ENCODE results near the gene GPT2. TPM values are rescaled to one million over a fixed set of nuclear protein-coding genes. Genes with fewer than 3 reads are reported as not detected.
A peak's percentile ranks its signal among the peaks of the same experiment; 100 is the strongest.

Gene GPT2
- total RNA-seq, 4 donors from 2014 or later: 13.5 to 112 (median 55.7) TPM

DNA sequence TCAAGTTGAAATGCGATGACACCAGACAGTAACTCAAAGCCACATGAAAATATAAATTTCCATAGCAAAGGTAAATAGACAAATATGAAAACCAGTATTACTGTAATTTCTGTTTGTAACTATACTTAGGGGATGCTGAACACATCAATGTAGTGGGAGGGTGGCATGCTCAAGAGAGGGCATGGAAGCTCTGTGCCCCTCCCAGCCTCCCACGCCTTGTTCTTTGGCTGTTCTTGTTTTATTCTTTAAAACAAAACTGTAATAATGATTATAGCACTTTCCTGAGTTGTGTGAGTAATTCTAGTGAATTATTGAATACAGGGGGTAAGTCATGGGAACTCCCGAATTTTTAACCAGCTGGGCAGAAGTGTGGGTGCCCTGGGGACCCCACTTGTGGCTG is 11.0 kb upstream of the GPT2 start:
- DNase-seq (no peak), ATAC-seq (no peak)
- Histone ChIP-seq H3K4me1 (no peaks in the 10 kb centered on the region), H3K36me3 (no peaks in the 10 kb centered on the region), H3K27me3 (no peaks in the 10 kb centered on the region), H3K27ac (no peak overlapping the region), H3K9me3 (no peaks in the 10 kb centered on the region), H3K4me3 (no peak overlapping the region)
- intact Hi-C loops (cut with DNase I; ENCODE audit: low total_unique reads): no loop called here
- TF ChIP-seq, protein P1, sequence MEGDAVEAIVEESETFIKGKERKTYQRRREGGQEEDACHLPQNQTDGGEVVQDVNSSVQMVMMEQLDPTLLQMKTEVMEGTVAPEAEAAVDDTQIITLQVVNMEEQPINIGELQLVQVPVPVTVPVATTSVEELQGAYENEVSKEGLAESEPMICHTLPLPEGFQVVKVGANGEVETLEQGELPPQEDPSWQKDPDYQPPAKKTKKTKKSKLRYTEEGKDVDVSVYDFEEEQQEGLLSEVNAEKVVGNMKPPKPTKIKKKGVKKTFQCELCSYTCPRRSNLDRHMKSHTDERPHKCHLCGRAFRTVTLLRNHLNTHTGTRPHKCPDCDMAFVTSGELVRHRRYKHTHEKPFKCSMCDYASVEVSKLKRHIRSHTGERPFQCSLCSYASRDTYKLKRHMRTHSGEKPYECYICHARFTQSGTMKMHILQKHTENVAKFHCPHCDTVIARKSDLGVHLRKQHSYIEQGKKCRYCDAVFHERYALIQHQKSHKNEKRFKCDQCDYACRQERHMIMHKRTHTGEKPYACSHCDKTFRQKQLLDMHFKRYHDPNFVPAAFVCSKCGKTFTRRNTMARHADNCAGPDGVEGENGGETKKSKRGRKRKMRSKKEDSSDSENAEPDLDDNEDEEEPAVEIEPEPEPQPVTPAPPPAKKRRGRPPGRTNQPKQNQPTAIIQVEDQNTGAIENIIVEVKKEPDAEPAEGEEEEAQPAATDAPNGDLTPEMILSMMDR (IDR thresholded peaks at IDR 0.05 in 4 of 5, conservative IDR thresholded peaks at IDR 0.05 in 1 of 5): no peak
- TF ChIP-seq POLR2A (IDR thresholded peaks at IDR 0.05): no peak
- in situ Hi-C loops (cut with MboI; ENCODE audit: low sequenced_read_pairs in 4 of 4): no loop called here

DNA sequence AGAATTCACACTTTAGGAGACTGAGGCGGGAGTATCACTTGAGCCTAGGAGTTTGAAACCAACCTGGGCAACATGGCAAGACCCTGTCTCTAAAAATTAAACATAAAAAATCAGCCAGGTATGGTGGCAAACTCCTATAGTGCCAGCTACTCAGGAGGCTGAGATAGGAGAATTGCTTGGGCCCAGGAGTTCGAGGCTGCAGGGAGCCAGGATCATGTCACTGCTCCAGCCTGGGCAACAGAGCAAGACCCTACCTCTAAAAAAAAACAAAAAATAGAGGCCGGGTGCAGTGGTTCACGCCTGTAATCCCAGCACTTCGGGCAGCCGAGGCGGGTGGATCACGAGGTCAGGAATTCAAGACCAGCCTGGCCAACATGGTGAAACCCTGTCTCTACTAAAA is 8.9 kb upstream of the GPT2 start:
- no peak for ATAC-seq

DNA sequence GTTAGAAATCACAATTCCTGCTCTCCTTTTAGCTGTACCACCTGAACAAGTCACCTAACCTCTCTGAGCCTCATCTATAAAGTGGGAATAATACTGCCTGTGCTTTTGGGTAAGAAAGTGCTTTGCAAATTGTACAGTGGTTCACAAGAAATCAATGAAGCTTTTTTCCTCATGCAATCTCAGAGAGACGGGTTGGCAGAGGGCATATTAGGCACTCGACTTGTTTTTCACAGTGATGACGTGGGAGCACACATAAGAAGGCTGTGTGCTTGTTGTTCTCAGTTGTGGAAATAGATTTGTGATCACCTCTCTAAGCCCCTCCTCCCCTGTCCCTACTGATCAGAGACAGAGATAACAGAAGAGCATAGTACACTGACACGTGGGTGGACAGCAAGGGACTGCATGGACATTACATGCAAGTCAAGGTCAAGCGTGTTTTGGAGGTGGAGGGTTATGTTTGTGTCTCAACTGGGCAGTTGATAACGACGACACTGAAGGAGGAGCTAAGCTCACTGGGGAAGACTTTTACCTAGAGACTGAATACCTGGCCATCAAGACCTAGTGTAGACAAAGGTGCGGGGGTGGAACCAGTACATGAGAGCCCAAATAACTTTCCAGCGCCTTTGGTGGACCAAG is 1.7 kb upstream of the GPT2 start:
- Histone ChIP-seq H3K36me3 (no peaks in the 10 kb centered on the region), H3K27ac (no peak overlapping the region), H3K4me3 (no peak overlapping the region), H3K9me3 (no peaks in the 10 kb centered on the region), H3K4me1 (peaks cover 10 to 25% of the 10 kb centered on the region in 2 donors), H3K27me3 (no peaks in the 10 kb centered on the region)
- in situ Hi-C loops (cut with MboI; ENCODE audit: low sequenced_read_pairs in 4 of 4) (no loop called here), intact Hi-C loops (cut with DNase I; ENCODE audit: low total_unique reads) (no loop called here)
- no peak for ATAC-seq
- no peak for TF ChIP-seq POLR2A (IDR thresholded peaks at IDR 0.05)
- TF ChIP-seq, protein P1 (IDR thresholded peaks at IDR 0.05 in 4 of 5, conservative IDR thresholded peaks at IDR 0.05 in 1 of 5): no peak
- no peak for DNase-seq

More for the DNA sequence above, 8.9 kb upstream of the GPT2 start:
- H3K27me3 ChIP-seq: no peaks in the 10 kb centered on the region
- DNase-seq: no peak
- intact Hi-C loops (cut with DNase I; ENCODE audit: low total_unique reads): no loop called here
- H3K9me3 ChIP-seq: no peaks in the 10 kb centered on the region
- H3K4me1 ChIP-seq: no peaks in the 10 kb centered on the region
- H3K4me3 ChIP-seq: no peak overlapping the region
- in situ Hi-C loops (cut with MboI; ENCODE audit: low sequenced_read_pairs in 4 of 4): no loop called here
- H3K36me3 ChIP-seq: no peaks in the 10 kb centered on the region
- H3K27ac ChIP-seq: no peak overlapping the region
- TF ChIP-seq, protein P1 (IDR thresholded peaks at IDR 0.05 in 4 of 5, conservative IDR thresholded peaks at IDR 0.05 in 1 of 5): no peak
- TF ChIP-seq POLR2A (IDR thresholded peaks at IDR 0.05): no peak

DNA sequence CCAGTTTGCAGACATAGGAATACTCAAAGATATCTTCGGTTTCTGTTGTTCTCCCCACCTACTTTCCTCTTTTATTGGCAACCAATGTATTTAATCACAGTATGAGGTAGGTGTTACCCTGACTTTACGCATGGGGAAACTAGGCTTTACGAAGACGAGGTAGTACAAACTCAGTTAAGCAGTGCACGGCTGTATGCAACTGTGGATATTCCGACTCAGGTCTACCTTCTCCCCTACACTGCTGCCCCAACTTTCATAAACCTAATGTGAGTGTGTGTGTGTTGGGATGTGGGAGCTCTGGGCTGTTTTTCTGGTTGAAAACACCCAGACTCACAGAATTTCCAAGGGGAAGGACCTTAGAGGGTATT is 1.2 kb upstream of the GPT2 start:
- Histone ChIP-seq H3K4me1 (peaks cover 15 to 30% of the 10 kb centered on the region in 2 donors), H3K36me3 (no peaks in the 10 kb centered on the region), H3K9me3 (no peaks in the 10 kb centered on the region), H3K4me3 (no peak overlapping the region), H3K27me3 (no peaks in the 10 kb centered on the region), H3K27ac (peak overlapping the region in 3 of 4 donors; percentile 82 to 92 (median 89))
- intact Hi-C loops (cut with DNase I; ENCODE audit: low total_unique reads) (no loop called here), in situ Hi-C loops (cut with MboI; ENCODE audit: low sequenced_read_pairs in 4 of 4) (no loop called here)
- no peak for DNase-seq
- ATAC-seq: no peak
- TF ChIP-seq, protein P1 (IDR thresholded peaks at IDR 0.05 in 4 of 5, conservative IDR thresholded peaks at IDR 0.05 in 1 of 5): no peak
- TF ChIP-seq POLR2A (IDR thresholded peaks at IDR 0.05): no peak

DNA sequence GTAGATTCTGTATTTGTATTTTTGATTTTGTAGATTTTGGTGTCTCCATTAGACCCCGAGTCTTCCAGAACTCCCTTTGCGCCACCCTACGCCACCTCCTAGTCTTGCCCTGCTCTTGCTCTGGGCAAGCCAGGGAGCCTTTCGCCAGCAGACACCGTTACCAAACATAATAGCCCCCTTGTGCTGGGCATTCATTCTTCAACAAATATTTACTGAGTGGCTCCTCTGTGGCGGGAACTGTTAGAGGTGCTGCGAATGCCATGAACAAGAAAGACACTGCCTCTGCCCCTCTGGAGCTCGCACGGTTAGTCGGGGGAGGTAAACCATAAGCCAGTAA is 841 bp upstream of the GPT2 start:
- H3K9me3 ChIP-seq: no peaks in the 10 kb centered on the region
- H3K4me3 ChIP-seq: peak overlapping the region; percentile 55 to 86 (median 80)
- no peaks in the 10 kb centered on the region for H3K27me3 ChIP-seq
- DNase-seq (no peak), ATAC-seq (no peak)
- peak overlapping the region; percentile 82 to 92 (median 86) for H3K27ac ChIP-seq
- intact Hi-C loops (cut with DNase I; ENCODE audit: low total_unique reads): no loop called here
- in situ Hi-C loops (cut with MboI; ENCODE audit: low sequenced_read_pairs in 4 of 4): no loop called here
- TF ChIP-seq, protein P1 (IDR thresholded peaks at IDR 0.05 in 4 of 5, conservative IDR thresholded peaks at IDR 0.05 in 1 of 5): no peak
- no peak for TF ChIP-seq POLR2A (IDR thresholded peaks at IDR 0.05)
- peaks cover 16 to 34% of the 10 kb centered on the region in 2 donors for H3K4me1 ChIP-seq
- no peaks in the 10 kb centered on the region for H3K36me3 ChIP-seq
